ENCODE measurements around the gene FMR1. TPM values are rescaled to one million over a fixed set of nuclear protein-coding genes. Genes with fewer than 3 reads are reported as not detected.

FMR1 gene
- total RNA-seq, 8 experiments from 2014 or later: 18.7 to 65.4 (median 33.1) TPM

Other genes starting within 250 kb of the FMR1 start
- gene FMR1NB, start 69.4 kb downstream of the FMR1 start, total RNA-seq: under 1 TPM in 1 of 8 experiments, not detected in 7; 0.47 TPM

Data from motor neuron (in vitro differentiated cells).